ENCODE data around the gene ZRSR2.
"Not testable (repeated sequence)": the region's sequence is repeated elsewhere in the genome, so short reads cannot be mapped to it uniquely, and the experiment has no call there.

ZRSR2 gene

GRCh38 chrX:15804563-15804962, 14.3 kb downstream of the ZRSR2 start:
- no peak for DNase-seq (ENCODE audit: low read depth in 3 of 3)

- no peak for DNase-seq (ENCODE audit: low read depth in 3 of 3)
Observed at GRCh38 chrX:15808254-15808653, 18.0 kb downstream of the ZRSR2 start.

GRCh38 chrX:15812192-15812938, 22.1 kb downstream of the ZRSR2 start:
- DNase-seq (ENCODE audit: low read depth in 3 of 3) = no peak

- no peak for DNase-seq (ENCODE audit: low read depth in 3 of 3)
Observed at GRCh38 chrX:15813416-15813815, 23.1 kb downstream of the ZRSR2 start.

- DNase-seq (ENCODE audit: low read depth in 3 of 3) = no peak
Observed at GRCh38 chrX:15814771-15815365, 24.6 kb downstream of the ZRSR2 start.

- DNase-seq (ENCODE audit: low read depth in 3 of 3) = no peak
Observed at GRCh38 chrX:15815779-15816437, 25.6 kb downstream of the ZRSR2 start.

- no peak for DNase-seq (ENCODE audit: low read depth in 3 of 3)
Observed at GRCh38 chrX:15816438-15816809, 26.1 kb downstream of the ZRSR2 start.

GRCh38 chrX:15816886-15817285, 26.6 kb downstream of the ZRSR2 start:
- DNase-seq (ENCODE audit: low read depth in 3 of 3) = no peak

GRCh38 chrX:15820106-15821073, 30.1 kb downstream of the ZRSR2 start:
- DNase-seq (ENCODE audit: low read depth in 3 of 3) = no peak

GRCh38 chrX:15822922-15823321, 32.6 kb downstream of the ZRSR2 start:
- DNase-seq (ENCODE audit: low read depth in 3 of 3) = no peak

GRCh38 chrX:15825936-15826335, 35.7 kb downstream of the ZRSR2 start:
- no peak for DNase-seq (ENCODE audit: low read depth in 3 of 3)

GRCh38 chrX:15829217-15829616, 38.9 kb downstream of the ZRSR2 start:
- DNase-seq (ENCODE audit: low read depth in 3 of 3) = no peak

- not testable (repeated sequence) for DNase-seq (ENCODE audit: low read depth in 3 of 3)
Observed at GRCh38 chrX:15831347-15831746, 41.1 kb downstream of the ZRSR2 start.

GRCh38 chrX:15834053-15834452, 43.8 kb downstream of the ZRSR2 start:
- DNase-seq (ENCODE audit: low read depth in 3 of 3) = no peak

GRCh38 chrX:15834827-15835595, 44.7 kb downstream of the ZRSR2 start:
- no peak for DNase-seq (ENCODE audit: low read depth in 3 of 3)

- DNase-seq (ENCODE audit: low read depth in 3 of 3) = no peak
Observed at GRCh38 chrX:15838017-15838416, 47.7 kb downstream of the ZRSR2 start.

- no peak for DNase-seq (ENCODE audit: low read depth in 3 of 3)
Observed at GRCh38 chrX:15841853-15842516, 51.7 kb downstream of the ZRSR2 start.

GRCh38 chrX:15843960-15844359, 53.7 kb downstream of the ZRSR2 start:
- DNase-seq (ENCODE audit: low read depth in 3 of 3) = no peak

GRCh38 chrX:15848576-15848975, 58.3 kb downstream of the ZRSR2 start:
- DNase-seq (ENCODE audit: low read depth in 3 of 3) = no peak

- no peak for DNase-seq (ENCODE audit: low read depth in 3 of 3)
Observed at GRCh38 chrX:15849555-15849954, 59.3 kb downstream of the ZRSR2 start.
